Esophagus muscularis mucosa (tissue), 4 donors: ENCODE results near the gene PLA2G4F.

Experiments used
- CTCF ChIP-seq, 3 experiments: fragments of 200-600 bp in 2 of 3; fragments of 450-650 bp in 1 of 3; sonication (generic) in 2 of 3; IDR thresholded peaks; one replicate each; pipeline ENCODE4 v1.5.1; 2017 to 2019; ENCODE audit warnings: antibody characterized with exemption in 3 of 3, mild to moderate bottlenecking in 2 of 3, moderate library complexity in 1 of 3
- EP300 ChIP-seq: sonication (generic); formaldehyde crosslinking; IDR thresholded peaks from one replicate; pipeline ENCODE4 v1.6.1; 2017; ENCODE audit warnings: antibody characterized with exemption
- POLR2A ChIP-seq: fragments of 450-650 bp; IDR thresholded peaks from one replicate; pipeline ENCODE4 v1.6.1; 2017; ENCODE audit warnings: antibody characterized with exemption, moderate library complexity, mild to moderate bottlenecking, low read depth
- POLR2AphosphoS5 ChIP-seq, 2 donors: sonication (generic); formaldehyde crosslinking; IDR thresholded peaks; one replicate each; pipeline ENCODE4 v1.6.1; 2017; ENCODE audit warnings: antibody characterized with exemption in 2 of 2

- no peak for TF ChIP-seq CTCF (IDR thresholded peaks at IDR 0.05)
- no peak for TF ChIP-seq EP300
- no peak for TF ChIP-seq POLR2AphosphoS5 (IDR thresholded peaks at IDR 0.05)
- no peak for TF ChIP-seq POLR2A
Measured at GRCh38 chr15:42136513-42136912, 19.9 kb downstream of the PLA2G4F start.
